NT2/D1 (cell line): ENCODE measurements around the gene CARD6.
"Not testable (repeated sequence)": the region's sequence is repeated elsewhere in the genome, so short reads cannot be mapped to it uniquely, and the experiment has no call there.

Experiments used
- DNase-seq: peaks from one replicate; pipeline ENCODE4 v3.0.0-alpha.2; 2011; ENCODE audit warnings: low read depth, low spot score
- H3K27me3 ChIP-seq: 2 replicates; pipeline ENCODE4 v1.6.0; 2011; ENCODE audit warnings: mild to moderate bottlenecking; ENCODE audit not compliant: insufficient read length, insufficient read depth
- H3K36me3 ChIP-seq: 2 replicates; pipeline ENCODE4 v1.6.1; 2011; ENCODE audit warnings: mild to moderate bottlenecking, low read length, mixed read lengths; ENCODE audit not compliant: insufficient read depth, insufficient read length
- H3K4me1 ChIP-seq: 2 replicates; pipeline ENCODE4 v1.5.1; 2011; ENCODE audit not compliant: insufficient read depth, insufficient read length
- H3K4me3 ChIP-seq: 2 replicates; pipeline ENCODE4 v1.5.1; 2011; ENCODE audit warnings: low read depth; ENCODE audit not compliant: insufficient read length
- H3K9ac ChIP-seq: 2 replicates; pipeline ENCODE4 v1.6.0; 2011; ENCODE audit warnings: low read depth; ENCODE audit not compliant: insufficient read length
- H3K9me3 ChIP-seq: 2 replicates; pipeline ENCODE4 v1.5.1; 2011; ENCODE audit warnings: mild to moderate bottlenecking, low read length; ENCODE audit not compliant: insufficient read depth
- SUZ12 ChIP-seq: IDR thresholded peaks from 2 replicates; pipeline ENCODE4 v1.6.1; 2011; ENCODE audit not compliant: insufficient read length, insufficient read depth; ENCODE audit errors: extremely low read depth
- YY1 ChIP-seq: IDR thresholded peaks from 2 replicates; pipeline ENCODE4 v1.6.1; 2011; ENCODE audit not compliant: insufficient read length, insufficient read depth
- ZNF274 ChIP-seq: IDR thresholded peaks from 2 replicates; pipeline ENCODE4 v1.6.1; 2011; ENCODE audit warnings: mild to moderate bottlenecking, low read depth, low read length

Gene CARD6

GRCh38 chr5:40873286-40873880 is 32.2 kb downstream of the CARD6 start:
- TF ChIP-seq ZNF274 (no peak), YY1 (no peak), SUZ12 (no peak)
- Histone ChIP-seq H3K9me3 (peaks cover 12% of the 10 kb centered on the region; the same call in 1 of the 2 replicates), H3K9ac (no peak overlapping the region), H3K4me3 (no peak overlapping the region), H3K27me3 (no peaks in the 10 kb centered on the region), H3K4me1 (no peaks in the 10 kb centered on the region), H3K36me3 (no peaks in the 10 kb centered on the region)
- DNase-seq: no peak

- TF ChIP-seq ZNF274: no peak
- TF ChIP-seq YY1: no peak
- TF ChIP-seq SUZ12: no peak
- H3K9ac ChIP-seq: no peak overlapping the region
- no peaks in the 10 kb centered on the region for H3K36me3 ChIP-seq
- no peak overlapping the region for H3K4me3 ChIP-seq
- H3K27me3 ChIP-seq: no peaks in the 10 kb centered on the region
- no peak for DNase-seq
- H3K4me1 ChIP-seq: no peaks in the 10 kb centered on the region
- H3K9me3 ChIP-seq: peaks cover 12% of the 10 kb centered on the region; the same call in 1 of the 2 replicates
These were observed 34.8 kb downstream of the CARD6 start for GRCh38 chr5:40875958-40876357.

GRCh38 chr5:40877371-40877988 is 36.3 kb downstream of the CARD6 start:
- H3K4me3 ChIP-seq: no peak overlapping the region
- no peak overlapping the region for H3K9ac ChIP-seq
- H3K9me3 ChIP-seq: peaks cover 16% of the 10 kb centered on the region; the same call in 1 of the 2 replicates
- no peaks in the 10 kb centered on the region for H3K4me1 ChIP-seq
- no peaks in the 10 kb centered on the region for H3K27me3 ChIP-seq
- TF ChIP-seq YY1 (no peak), SUZ12 (no peak), ZNF274 (no peak)
- no peaks in the 10 kb centered on the region for H3K36me3 ChIP-seq
- no peak for DNase-seq

- H3K4me3 ChIP-seq: no peak overlapping the region
- TF ChIP-seq YY1: no peak
- no peak for TF ChIP-seq ZNF274
- TF ChIP-seq SUZ12: no peak
These were observed 38.2 kb downstream of the CARD6 start for GRCh38 chr5:40879163-40879942.

GRCh38 chr5:40882291-40882690 is 41.1 kb downstream of the CARD6 start:
- H3K4me1 ChIP-seq: no peaks in the 10 kb centered on the region
- H3K27me3 ChIP-seq: no peaks in the 10 kb centered on the region
- no peak overlapping the region for H3K4me3 ChIP-seq
- H3K9me3 ChIP-seq: peaks cover 17% of the 10 kb centered on the region; the same call in 1 of the 2 replicates
- TF ChIP-seq ZNF274 (no peak), SUZ12 (no peak), YY1 (no peak)
- no peak overlapping the region for H3K9ac ChIP-seq
- DNase-seq: no peak
- no peaks in the 10 kb centered on the region for H3K36me3 ChIP-seq

More at GRCh38 chr5:40879163-40879942, 38.2 kb downstream of the CARD6 start:
- H3K9me3 ChIP-seq: peaks cover 21% of the 10 kb centered on the region; the same call in 1 of the 2 replicates
- no peak for DNase-seq
- no peaks in the 10 kb centered on the region for H3K4me1 ChIP-seq
- H3K27me3 ChIP-seq: no peaks in the 10 kb centered on the region
- no peak overlapping the region for H3K9ac ChIP-seq
- no peaks in the 10 kb centered on the region for H3K36me3 ChIP-seq

- not testable (repeated sequence) for H3K36me3 ChIP-seq, H3K9me3 ChIP-seq, DNase-seq, H3K4me1 ChIP-seq, H3K9ac ChIP-seq, H3K27me3 ChIP-seq, H3K4me3 ChIP-seq
These were observed 41.9 kb downstream of the CARD6 start for GRCh38 chr5:40883051-40883450.

GRCh38 chr5:40895440-40896425 is 54.6 kb downstream of the CARD6 start:
- not testable (repeated sequence) for DNase-seq
- peak overlapping the region; percentile 15 for H3K4me3 ChIP-seq

More at GRCh38 chr5:40895440-40896425, 54.6 kb downstream of the CARD6 start:
- H3K4me1 ChIP-seq, H3K36me3 ChIP-seq, H3K9me3 ChIP-seq, H3K9ac ChIP-seq, H3K27me3 ChIP-seq: not testable (repeated sequence)
